PC-9 (cell line): Measurements from ENCODE around the gene PLAC8. TPM values are rescaled to one million over a fixed set of nuclear protein-coding genes. Genes with fewer than 3 reads are reported as not detected.

Experiments used
- BruUV-seq: library from RNA; stranded (reverse); fragments of 400-500 nt; replicated peaks from 2 replicates; lab custom pipeline; 2021; lab: Mats Ljungman, UMichigan
- CTCF ChIA-PET: fragments of 300-600 bp; sonication (Branson Sonifier 250); formaldehyde crosslinking; loops from one replicate; lab custom pipeline; 2022; ENCODE audit warnings: antibody characterized with exemption; lab: Charles Lee
- POLR2A ChIA-PET: fragments of 300-600 bp; sonication (Branson Sonifier 250); formaldehyde crosslinking; loops from one replicate; lab custom pipeline; 2022; ENCODE audit warnings: antibody characterized with exemption; ENCODE audit not compliant: unreplicated experiment; lab: Charles Lee
- DNase-seq, 2 experiments: peaks; one replicate each; pipeline versions ENCODE4 v3.0.0 to v3.0.0-alpha.2; 2015 to 2022; ENCODE audit warnings: mixed read lengths in 1 of 2
- H2AFZ ChIP-seq: fragments of 200-600 bp; sonication (generic); 2 replicates; pipeline ENCODE4 v1.8.1; 2017; ENCODE audit warnings: antibody characterized with exemption
- H3F3A ChIP-seq: fragments of 200-600 bp; sonication (generic); 2 replicates; pipeline ENCODE4 v1.8.1; 2017; ENCODE audit warnings: antibody characterized with exemption, mild to moderate bottlenecking, low read depth; ENCODE audit not compliant: insufficient read depth
- H3K27ac ChIP-seq: fragments of 200-600 bp; sonication (generic); 2 replicates; pipeline ENCODE4 v1.6.1; 2016; ENCODE audit warnings: mixed run types
- H3K27me3 ChIP-seq: fragments of 200-600 bp; sonication (generic); 2 replicates; pipeline ENCODE4 v1.6.1; 2016; ENCODE audit warnings: low read depth, mixed run types; ENCODE audit not compliant: insufficient read depth
- H3K36me3 ChIP-seq: fragments of 200-600 bp; sonication (generic); 2 replicates; pipeline ENCODE4 v1.6.1; 2016; ENCODE audit warnings: low read depth, mixed run types
- H3K4me1 ChIP-seq: fragments of 200-600 bp; sonication (generic); replicated peaks from 2 replicates; pipeline ENCODE4 v1.6.1; 2016; ENCODE audit warnings: mixed run types; ENCODE audit not compliant: insufficient read depth
- H3K4me2 ChIP-seq: fragments of 200-600 bp; sonication (generic); 2 replicates; pipeline ENCODE4 v1.6.1; 2017; ENCODE audit warnings: mixed run types
- H3K4me3 ChIP-seq: fragments of 200-600 bp; sonication (generic); 2 replicates; pipeline ENCODE4 v1.6.1; 2016; ENCODE audit warnings: mixed run types
- H3K79me2 ChIP-seq: fragments of 200-600 bp; sonication (generic); 2 replicates; pipeline ENCODE4 v1.6.1; 2017; ENCODE audit warnings: low read depth, mixed run types
- H3K9me2 ChIP-seq: fragments of 200-600 bp; sonication (generic); 2 replicates; pipeline ENCODE4 v1.8.1; 2017; ENCODE audit warnings: mild to moderate bottlenecking; ENCODE audit not compliant: insufficient read depth
- H3K9me3 ChIP-seq: fragments of 200-600 bp; sonication (generic); 2 replicates; pipeline ENCODE4 v1.8.1; 2016; ENCODE audit warnings: low read depth; ENCODE audit not compliant: insufficient read depth
- H4K20me1 ChIP-seq: fragments of 200-600 bp; sonication (generic); 2 replicates; pipeline ENCODE4 v1.8.1; 2017; ENCODE audit not compliant: insufficient read depth
- CTCF ChIP-seq: fragments of 200-600 bp; sonication (generic); conservative IDR thresholded peaks from 2 replicates; pipeline ENCODE4 v1.6.1; 2017; ENCODE audit warnings: mixed run types, antibody characterized with exemption, mild to moderate bottlenecking, moderate library complexity
- EZH2 ChIP-seq: fragments of 200-600 bp; sonication (generic); IDR thresholded peaks from 2 replicates; pipeline ENCODE4 v1.8.0; 2017; ENCODE audit warnings: antibody characterized with exemption, low read depth
- intact Hi-C: fragments of 100-400 bp; cut with micrococcal nuclease; formaldehyde crosslinking; loops from one replicate; pipeline ENCODE4 v1.10.0; 2022; ENCODE audit not compliant: unreplicated experiment
- total RNA-seq: library from RNA; stranded (reverse); gene quantifications from 2 replicates; pipeline ENCODE4 v1.2.3, GENCODE V29; 2021

Gene PLAC8
- total RNA-seq, 1 experiment from 2014 or later = 52.7 TPM

DNA sequence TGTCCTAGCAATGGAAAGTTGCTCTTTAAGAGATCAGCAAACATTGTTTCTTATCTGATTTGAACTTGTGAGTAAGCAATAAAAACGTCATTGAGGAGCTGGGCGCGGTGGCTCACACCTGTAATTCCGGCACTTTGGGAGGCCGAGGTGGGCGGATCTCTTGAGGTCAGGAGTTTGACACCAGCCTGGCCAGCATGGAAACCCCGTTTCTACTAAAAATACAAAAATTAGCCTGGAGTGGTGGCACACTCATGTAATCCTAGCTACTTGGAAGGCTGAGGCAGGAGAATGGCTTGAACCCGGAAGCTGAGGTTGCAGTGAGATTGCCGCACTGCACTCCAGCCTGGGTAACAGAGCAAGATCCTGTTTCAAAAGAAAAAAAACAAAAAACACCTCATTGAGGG is 11.2 kb upstream of the PLAC8 start:
- no peak overlapping the region for H3K4me2 ChIP-seq
- H3K27ac ChIP-seq = no peak overlapping the region
- intact Hi-C loops = loop anchor here (5.0 kb wide), 1 partner anchor 82 kb away; no protein-coding TSS in a partner anchor
- H2AFZ ChIP-seq = no peak overlapping the region
- H3K36me3 ChIP-seq = no peaks in the 10 kb centered on the region
- H3K79me2 ChIP-seq = no peaks in the 10 kb centered on the region
- DNase-seq = peak in 1 of 2 experiments; percentile 60
- no peak overlapping the region for H3K4me3 ChIP-seq
- ChIA-PET POLR2A (no interaction called here), CTCF (interaction anchor here (0.6 to 0.7 kb wide), 3 partner anchors 11 to 127 kb away, joined by 6 to 13 read pairs (median 6); no protein-coding TSS in a partner anchor)
- peaks cover 9% of the 10 kb centered on the region for H3K4me1 ChIP-seq
- no peaks in the 10 kb centered on the region for H3K27me3 ChIP-seq
- no peaks in the 10 kb centered on the region for H3K9me2 ChIP-seq
- H4K20me1 ChIP-seq = no peaks in the 10 kb centered on the region
- TF ChIP-seq CTCF (no peak), EZH2 (no peak)
- BruUV-seq = no TSS peak
- no peaks in the 10 kb centered on the region for H3K9me3 ChIP-seq
- H3F3A ChIP-seq = peaks cover 9% of the 10 kb centered on the region

DNA sequence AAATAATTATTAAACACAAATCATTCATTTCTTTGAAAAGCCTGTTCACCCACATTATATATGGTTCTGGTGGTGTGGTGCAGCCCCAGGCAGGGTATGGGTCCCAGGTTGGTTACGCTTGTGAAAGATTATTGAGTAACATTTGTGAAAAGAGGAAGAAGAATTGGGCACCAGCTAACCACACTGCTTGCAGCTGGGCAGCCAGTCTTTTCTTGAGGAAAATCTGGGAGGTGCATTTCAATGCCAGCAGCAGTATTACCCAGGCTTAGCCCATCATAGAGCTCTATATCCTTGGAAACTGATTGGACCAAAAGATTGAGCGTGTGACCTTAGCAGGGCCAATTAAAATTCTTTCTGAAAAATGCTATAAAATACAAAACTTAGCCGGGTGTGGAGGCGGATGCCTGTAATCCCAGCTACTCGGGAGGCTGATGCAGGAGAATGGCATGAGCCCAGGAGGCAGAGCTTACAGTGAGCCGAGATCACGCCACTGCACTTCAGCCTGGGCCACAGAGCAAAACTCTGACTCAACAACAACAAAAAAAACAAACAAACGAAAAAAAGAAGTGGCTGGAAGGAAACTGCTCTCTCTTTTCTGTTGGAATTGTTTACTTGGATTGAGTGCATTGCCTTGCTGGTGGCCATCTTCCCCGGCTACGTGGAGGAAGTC is 9.7 kb upstream of the PLAC8 start:
- no peak for DNase-seq
- Histone ChIP-seq H3K36me3 (no peaks in the 10 kb centered on the region), H3K79me2 (no peaks in the 10 kb centered on the region), H3K9me3 (no peaks in the 10 kb centered on the region), H3K27ac (no peak overlapping the region), H2AFZ (no peak overlapping the region), H3K27me3 (no peaks in the 10 kb centered on the region), H3K4me3 (no peak overlapping the region), H3K9me2 (no peaks in the 10 kb centered on the region), H3K4me2 (no peak overlapping the region), H3F3A (peaks cover 9% of the 10 kb centered on the region), H4K20me1 (no peaks in the 10 kb centered on the region), H3K4me1 (peaks cover 6% of the 10 kb centered on the region)
- POLR2A ChIA-PET = interaction anchor here (0.7 kb wide), 1 partner anchor 1674 kb away, joined by 8 read pairs; no protein-coding TSS in a partner anchor
- no peak for TF ChIP-seq CTCF
- no peak for TF ChIP-seq EZH2
- BruUV-seq = no TSS peak
- intact Hi-C loops = no loop called here
- CTCF ChIA-PET = no interaction called here

GRCh38 chr4:83121246-83121645 is 6.7 kb upstream of the PLAC8 start:
- no peaks in the 10 kb centered on the region for H3K79me2 ChIP-seq
- no TSS peak for BruUV-seq
- H3K27ac ChIP-seq = no peak overlapping the region
- no peak overlapping the region for H3K4me3 ChIP-seq
- H3K36me3 ChIP-seq = no peaks in the 10 kb centered on the region
- H3K27me3 ChIP-seq = no peaks in the 10 kb centered on the region
- H3K4me1 ChIP-seq = no peaks in the 10 kb centered on the region
- DNase-seq = no peak
- no peaks in the 10 kb centered on the region for H3K9me3 ChIP-seq
- POLR2A ChIA-PET = no interaction called here
- H4K20me1 ChIP-seq = no peaks in the 10 kb centered on the region
- TF ChIP-seq CTCF = no peak
- no peak for TF ChIP-seq EZH2
- H2AFZ ChIP-seq = no peak overlapping the region
- intact Hi-C loops = no loop called here
- H3K9me2 ChIP-seq = no peaks in the 10 kb centered on the region
- no peak overlapping the region for H3K4me2 ChIP-seq
- H3F3A ChIP-seq = no peaks in the 10 kb centered on the region
- CTCF ChIA-PET = no interaction called here
